Nephron progenitor cell (in vitro differentiated cells): Measurements from ENCODE around the gene DLL1.

Source experiments
- DNase-seq: peaks from one replicate; pipeline ENCODE4 v3.0.0; 2021
- H3K27ac Mint-ChIP-seq: 2 replicates; pipeline ENCODE4 v1.8.0; 2021; ENCODE audit warnings: mild to moderate bottlenecking, moderate library complexity, mixed read lengths
- H3K27me3 Mint-ChIP-seq: 2 replicates; pipeline ENCODE4 v1.8.0; 2021; ENCODE audit warnings: mild to moderate bottlenecking, low read depth, mixed read lengths; ENCODE audit not compliant: poor library complexity
- H3K36me3 Mint-ChIP-seq: 2 replicates; pipeline ENCODE4 v1.8.0; 2021; ENCODE audit warnings: low read depth, mixed read lengths
- H3K4me1 Mint-ChIP-seq: 2 replicates; pipeline ENCODE4 v1.8.0; 2021; ENCODE audit warnings: mixed read lengths
- H3K4me3 Mint-ChIP-seq: 2 replicates; pipeline ENCODE4 v1.8.0; 2021; ENCODE audit warnings: mild to moderate bottlenecking, moderate library complexity, mixed read lengths
- H3K9me3 Mint-ChIP-seq: 2 replicates; pipeline ENCODE4 v1.8.0; 2021; ENCODE audit warnings: mild to moderate bottlenecking, moderate library complexity, mixed read lengths
- CTCF ChIP-seq: fragments of 200-600 bp; sonication (generic); IDR thresholded peaks from 2 replicates; pipeline ENCODE4 v1.5.0; 2021; ENCODE audit warnings: antibody characterized with exemption

Gene DLL1

GRCh38 chr6:170306324-170307079 is 15.6 kb upstream of the DLL1 start, which contains the start of gene FAM120B:
Gene FAM120B, plus strand, starts transcription at chr6:170306758. Its CDS starts 10,633 bp downstream, at chr6:170317391.
- Mint-ChIP-seq H3K27ac (peak within 1 kb of the TSS; percentile 93), H3K36me3 (peaks cover 48% of the 10 kb centered on the region), H3K4me1 (peaks cover 31% of the 10 kb centered on the region), H3K27me3 (no peaks in the 10 kb centered on the region), H3K9me3 (peaks cover 36% of the 10 kb centered on the region), H3K4me3 (peak within 1 kb of the TSS; percentile 95)
- peak; percentile 90 for DNase-seq
- TF ChIP-seq CTCF: no peak

- no peak for DNase-seq
- Mint-ChIP-seq H3K9me3 (peaks cover 42% of the 10 kb centered on the region), H3K4me1 (peaks cover 31% of the 10 kb centered on the region), H3K4me3 (peak overlapping the region; percentile 95), H3K27ac (peak overlapping the region; percentile 57), H3K27me3 (no peaks in the 10 kb centered on the region), H3K36me3 (peaks cover 49% of the 10 kb centered on the region)
- TF ChIP-seq CTCF: no peak
Observed at GRCh38 chr6:170305805-170306323, 15.0 kb upstream of the DLL1 start.

GRCh38 chr6:170301184-170301583 is 10.3 kb upstream of the DLL1 start:
- H3K36me3 Mint-ChIP-seq: peaks cover 56% of the 10 kb centered on the region
- no peak for DNase-seq
- peaks cover 54% of the 10 kb centered on the region for H3K9me3 Mint-ChIP-seq
- peaks cover 29% of the 10 kb centered on the region for H3K27me3 Mint-ChIP-seq
- H3K27ac Mint-ChIP-seq: no peak overlapping the region
- TF ChIP-seq CTCF: no peak
- H3K4me3 Mint-ChIP-seq: no peak overlapping the region
- H3K4me1 Mint-ChIP-seq: peaks cover 9% of the 10 kb centered on the region

- Mint-ChIP-seq H3K27ac (no peak overlapping the region), H3K9me3 (peaks cover 40% of the 10 kb centered on the region), H3K27me3 (peaks cover 48% of the 10 kb centered on the region), H3K4me3 (no peak overlapping the region), H3K36me3 (peaks cover 38% of the 10 kb centered on the region), H3K4me1 (peaks cover 15% of the 10 kb centered on the region)
- TF ChIP-seq CTCF: no peak
- DNase-seq: no peak
Observed at GRCh38 chr6:170298688-170299087, 7.8 kb upstream of the DLL1 start.

GRCh38 chr6:170297576-170298330 is 6.9 kb upstream of the DLL1 start:
- peaks cover 24% of the 10 kb centered on the region for H3K4me1 Mint-ChIP-seq
- peak overlapping the region; percentile 5 for H3K4me3 Mint-ChIP-seq
- H3K36me3 Mint-ChIP-seq: peaks cover 28% of the 10 kb centered on the region
- H3K27me3 Mint-ChIP-seq: peaks cover 57% of the 10 kb centered on the region
- H3K27ac Mint-ChIP-seq: no peak overlapping the region
- peaks cover 31% of the 10 kb centered on the region for H3K9me3 Mint-ChIP-seq
- TF ChIP-seq CTCF: no peak
- no peak for DNase-seq
